ENCODE measurements around the gene CRACR2B.

CRACR2B gene

DNA sequence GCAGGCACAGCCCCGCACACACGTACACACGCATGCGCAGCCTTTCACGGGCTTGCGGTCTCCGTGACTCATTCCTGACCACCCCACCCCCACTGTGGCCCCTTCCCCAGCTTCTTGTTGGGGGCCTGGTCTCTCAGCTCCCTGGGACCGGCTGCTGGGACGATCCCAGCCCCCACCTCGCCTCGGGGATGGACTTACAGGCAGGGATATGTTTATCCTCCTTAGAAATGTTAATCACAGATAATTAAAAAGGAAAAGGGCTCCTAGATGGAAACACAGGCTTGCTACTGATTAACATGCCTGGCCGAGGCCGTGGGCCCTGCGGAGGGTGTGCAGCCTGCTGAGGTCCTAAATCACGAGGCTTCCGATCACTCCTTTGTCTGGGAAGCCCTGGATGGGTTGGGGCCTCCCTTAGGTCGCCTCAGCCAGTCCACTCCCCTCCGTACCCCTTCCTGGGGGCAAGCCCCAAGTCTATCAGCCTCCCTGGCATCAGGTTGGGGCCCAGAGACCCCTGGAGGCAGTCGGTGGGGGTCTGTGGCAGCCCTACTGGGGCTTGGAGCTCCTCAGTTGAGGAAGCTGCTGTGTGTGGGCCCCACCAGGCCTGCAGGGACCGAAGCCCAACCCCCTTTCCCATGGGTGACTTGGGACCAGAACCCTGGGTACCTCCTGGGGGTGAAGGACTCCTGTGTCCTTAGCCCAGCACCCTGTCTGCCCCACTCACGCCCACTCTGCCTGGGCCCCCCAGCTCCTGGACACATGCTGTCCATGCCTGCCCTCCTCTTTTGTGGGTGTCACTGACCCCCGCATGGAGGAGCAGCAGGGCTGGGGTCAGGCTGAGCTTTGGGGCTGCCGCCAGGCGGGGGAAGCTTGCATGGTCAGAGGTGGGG lies 35.5 kb downstream of the CRACR2B start:
- Histone ChIP-seq H3K36me3 (ENCODE audit: insufficient read depth, low read length) (no peaks in the 10 kb centered on the region), H3K9me2 (replicated peaks; ENCODE audit: low read depth, low read length) (no peaks in the 10 kb centered on the region), H3K9ac (ENCODE audit: low read depth, low read length, poor library complexity, severe bottlenecking) (no peak overlapping the region), H3K4me2 (ENCODE audit: low read depth, low read length, poor library complexity, severe bottlenecking) (no peak overlapping the region), H2AFZ (ENCODE audit: low read length) (no peak overlapping the region), H3K27me3 (ENCODE audit: insufficient read depth, low read length, poor library complexity, severe bottlenecking) (no peaks in the 10 kb centered on the region), H4K20me1 (ENCODE audit: insufficient read depth, low read length, poor library complexity, severe bottlenecking) (no peaks in the 10 kb centered on the region), H3K4me3 (ENCODE audit: low read length, poor library complexity, severe bottlenecking) (no peak overlapping the region), H3K9me3 (ENCODE audit: insufficient read depth, low read depth, low read length) (no peaks in the 10 kb centered on the region), H3K4me1 (ENCODE audit: insufficient read depth, low read length, poor library complexity, severe bottlenecking) (peaks cover 3% of the 10 kb centered on the region), H3K79me2 (ENCODE audit: insufficient read depth, low read length) (no peaks in the 10 kb centered on the region), H3F3A (ENCODE audit: low read depth) (no peaks in the 10 kb centered on the region)
- TF ChIP-seq EZH2phosphoT487 (IDR thresholded peaks at IDR 0.05; ENCODE audit: borderline replicate concordance), result no peak
- TF ChIP-seq, protein P1, sequence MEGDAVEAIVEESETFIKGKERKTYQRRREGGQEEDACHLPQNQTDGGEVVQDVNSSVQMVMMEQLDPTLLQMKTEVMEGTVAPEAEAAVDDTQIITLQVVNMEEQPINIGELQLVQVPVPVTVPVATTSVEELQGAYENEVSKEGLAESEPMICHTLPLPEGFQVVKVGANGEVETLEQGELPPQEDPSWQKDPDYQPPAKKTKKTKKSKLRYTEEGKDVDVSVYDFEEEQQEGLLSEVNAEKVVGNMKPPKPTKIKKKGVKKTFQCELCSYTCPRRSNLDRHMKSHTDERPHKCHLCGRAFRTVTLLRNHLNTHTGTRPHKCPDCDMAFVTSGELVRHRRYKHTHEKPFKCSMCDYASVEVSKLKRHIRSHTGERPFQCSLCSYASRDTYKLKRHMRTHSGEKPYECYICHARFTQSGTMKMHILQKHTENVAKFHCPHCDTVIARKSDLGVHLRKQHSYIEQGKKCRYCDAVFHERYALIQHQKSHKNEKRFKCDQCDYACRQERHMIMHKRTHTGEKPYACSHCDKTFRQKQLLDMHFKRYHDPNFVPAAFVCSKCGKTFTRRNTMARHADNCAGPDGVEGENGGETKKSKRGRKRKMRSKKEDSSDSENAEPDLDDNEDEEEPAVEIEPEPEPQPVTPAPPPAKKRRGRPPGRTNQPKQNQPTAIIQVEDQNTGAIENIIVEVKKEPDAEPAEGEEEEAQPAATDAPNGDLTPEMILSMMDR (conservative IDR thresholded peaks at IDR 0.05; ENCODE audit: low read length), result no peak

DNA sequence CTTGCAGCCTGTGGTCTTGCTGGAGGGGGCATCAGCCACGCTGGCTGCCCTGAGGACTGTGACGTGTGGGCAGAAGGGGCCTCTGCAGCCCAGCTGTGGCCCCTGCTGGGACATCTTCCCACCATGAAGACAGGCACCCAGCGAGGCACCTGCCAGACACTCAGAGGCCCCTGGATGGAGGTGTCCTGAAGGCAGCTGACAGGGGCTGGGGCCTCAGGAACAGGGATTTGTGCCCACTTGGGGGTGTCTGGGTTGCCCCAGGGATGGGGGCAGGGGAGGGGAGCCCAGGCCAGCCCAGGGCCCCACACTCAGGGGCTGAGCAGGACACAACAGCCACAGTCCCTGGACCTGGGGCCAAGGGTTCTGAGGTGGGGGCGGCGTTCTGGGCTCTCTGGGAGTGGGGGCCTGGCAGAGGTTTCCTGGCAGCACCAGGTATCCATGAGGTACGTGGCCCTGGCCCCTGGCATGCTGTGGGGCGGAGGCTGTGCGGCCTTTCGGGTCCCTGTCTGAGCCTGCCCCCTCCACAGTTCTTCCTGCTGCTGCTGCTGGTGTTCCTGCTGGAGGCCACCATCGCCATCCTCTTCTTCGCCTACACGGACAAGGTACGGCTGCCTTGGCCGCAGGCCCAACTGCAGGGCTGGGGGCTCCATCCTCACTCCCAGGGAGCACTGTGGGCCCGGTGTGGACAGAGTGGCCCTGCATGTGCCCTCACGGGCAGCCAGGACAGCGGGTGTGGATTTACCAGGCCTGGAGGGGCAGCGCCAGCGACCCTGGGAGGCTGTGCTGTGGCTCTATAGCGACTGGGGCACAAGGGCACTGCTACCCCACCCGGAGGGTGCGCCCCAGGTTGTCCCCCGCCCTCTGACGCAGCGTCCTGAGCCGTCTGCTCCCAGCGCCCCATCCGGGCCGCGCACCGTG lies 36.5 kb downstream of the CRACR2B start:
- no peak overlapping the region for H3K4me2 ChIP-seq (ENCODE audit: low read depth, low read length, poor library complexity, severe bottlenecking)
- H2AFZ ChIP-seq (ENCODE audit: low read length), result no peak overlapping the region
- H3K9me2 ChIP-seq (replicated peaks; ENCODE audit: low read depth, low read length), result no peaks in the 10 kb centered on the region
- no peaks in the 10 kb centered on the region for H3K36me3 ChIP-seq (ENCODE audit: insufficient read depth, low read length)
- H3K4me3 ChIP-seq (ENCODE audit: low read length, poor library complexity, severe bottlenecking), result no peak overlapping the region
- no peaks in the 10 kb centered on the region for H4K20me1 ChIP-seq (ENCODE audit: insufficient read depth, low read length, poor library complexity, severe bottlenecking)
- no peak overlapping the region for H3K9ac ChIP-seq (ENCODE audit: low read depth, low read length, poor library complexity, severe bottlenecking)
- no peaks in the 10 kb centered on the region for H3K27me3 ChIP-seq (ENCODE audit: insufficient read depth, low read length, poor library complexity, severe bottlenecking)
- H3F3A ChIP-seq (ENCODE audit: low read depth), result no peaks in the 10 kb centered on the region
- no peaks in the 10 kb centered on the region for H3K9me3 ChIP-seq (ENCODE audit: insufficient read depth, low read depth, low read length)
- H3K79me2 ChIP-seq (ENCODE audit: insufficient read depth, low read length), result no peaks in the 10 kb centered on the region
- TF ChIP-seq EZH2phosphoT487 (IDR thresholded peaks at IDR 0.05; ENCODE audit: borderline replicate concordance), result no peak
- TF ChIP-seq, protein P1 (conservative IDR thresholded peaks at IDR 0.05; ENCODE audit: low read length), result no peak
- peaks cover 3% of the 10 kb centered on the region for H3K4me1 ChIP-seq (ENCODE audit: insufficient read depth, low read length, poor library complexity, severe bottlenecking)

DNA sequence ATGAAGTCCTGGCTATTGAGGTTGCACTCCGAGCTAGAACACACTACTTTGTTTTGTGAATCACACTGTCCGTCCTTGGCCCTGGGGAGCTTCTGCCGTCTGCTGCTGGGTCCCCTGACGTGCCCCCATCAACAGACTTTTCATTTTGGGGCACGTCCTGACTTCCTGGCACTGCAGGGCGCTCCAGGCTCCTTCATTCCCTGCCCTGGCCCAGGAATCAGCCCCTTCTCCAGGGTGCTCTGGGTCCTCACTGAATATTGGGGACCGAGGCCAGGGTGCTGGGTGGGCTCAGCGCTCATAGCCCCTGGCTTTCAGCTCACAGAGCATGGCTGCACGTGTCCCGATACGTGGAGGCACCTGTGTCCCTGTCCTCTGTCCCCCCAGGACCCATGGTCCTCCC lies 37.2 kb downstream of the CRACR2B start:
- peaks cover 1% of the 10 kb centered on the region for H3K4me1 ChIP-seq (ENCODE audit: insufficient read depth, low read length, poor library complexity, severe bottlenecking)

More for the DNA sequence above, 37.2 kb downstream of the CRACR2B start:
- Histone ChIP-seq H3K4me2 (ENCODE audit: low read depth, low read length, poor library complexity, severe bottlenecking) (no peak overlapping the region), H2AFZ (ENCODE audit: low read length) (no peak overlapping the region), H3K9me2 (replicated peaks; ENCODE audit: low read depth, low read length) (no peaks in the 10 kb centered on the region), H4K20me1 (ENCODE audit: insufficient read depth, low read length, poor library complexity, severe bottlenecking) (no peaks in the 10 kb centered on the region), H3K4me3 (ENCODE audit: low read length, poor library complexity, severe bottlenecking) (no peak overlapping the region), H3K36me3 (ENCODE audit: insufficient read depth, low read length) (no peaks in the 10 kb centered on the region), H3K9me3 (ENCODE audit: insufficient read depth, low read depth, low read length) (no peaks in the 10 kb centered on the region), H3K9ac (ENCODE audit: low read depth, low read length, poor library complexity, severe bottlenecking) (no peak overlapping the region), H3F3A (ENCODE audit: low read depth) (no peaks in the 10 kb centered on the region), H3K79me2 (ENCODE audit: insufficient read depth, low read length) (no peaks in the 10 kb centered on the region), H3K27me3 (ENCODE audit: insufficient read depth, low read length, poor library complexity, severe bottlenecking) (no peaks in the 10 kb centered on the region)
- TF ChIP-seq EZH2phosphoT487 (IDR thresholded peaks at IDR 0.05; ENCODE audit: borderline replicate concordance), result no peak
- TF ChIP-seq, protein P1 (conservative IDR thresholded peaks at IDR 0.05; ENCODE audit: low read length), result no peak

Measured in Loucy (cell line).